Chondrocyte (in vitro differentiated cells): ENCODE results near the gene ECHDC3. TPM values are rescaled to one million over a fixed set of nuclear protein-coding genes. Genes with fewer than 3 reads are reported as not detected.

ENCODE experiments used
- DNase-seq: peaks from one replicate; pipeline ENCODE4 v3.0.0; 2021; ENCODE audit warnings: mixed read lengths, low spot score
- H3K27ac Mint-ChIP-seq: one replicate; pipeline ENCODE4 v1.8.0; 2021; ENCODE audit warnings: mild to moderate bottlenecking, moderate library complexity, mixed read lengths; ENCODE audit not compliant: unreplicated experiment
- H3K27me3 Mint-ChIP-seq: 2 replicates; pipeline ENCODE4 v1.8.0; 2021; ENCODE audit warnings: low read depth, mixed read lengths
- H3K36me3 Mint-ChIP-seq: 2 replicates; pipeline ENCODE4 v1.8.0; 2021; ENCODE audit warnings: low read depth, mixed read lengths
- H3K4me1 Mint-ChIP-seq: 2 replicates; pipeline ENCODE4 v1.8.0; 2021; ENCODE audit warnings: low read depth, mild to moderate bottlenecking, mixed read lengths
- H3K4me3 Mint-ChIP-seq: one replicate; pipeline ENCODE4 v1.8.0; 2021; ENCODE audit warnings: mild to moderate bottlenecking, moderate library complexity, mixed read lengths; ENCODE audit not compliant: unreplicated experiment
- H3K9me3 Mint-ChIP-seq: 2 replicates; pipeline ENCODE4 v1.8.0; 2021; ENCODE audit warnings: low read depth, mixed read lengths
- total RNA-seq: library from RNA; stranded (reverse); gene quantifications from 3 replicates; pipeline ENCODE4 v1.2.1, GENCODE V29; 2021
- TF ChIP-seq, protein P1 (sequence below): fragments of 200-600 bp; sonication (generic); IDR thresholded peaks from 2 replicates; pipeline ENCODE4 v1.5.0; 2021; ENCODE audit warnings: antibody characterized with exemption, mild to moderate bottlenecking, moderate library complexity

Gene ECHDC3
- total RNA-seq, 1 donor from 2014 or later: 5.7 TPM

DNA sequence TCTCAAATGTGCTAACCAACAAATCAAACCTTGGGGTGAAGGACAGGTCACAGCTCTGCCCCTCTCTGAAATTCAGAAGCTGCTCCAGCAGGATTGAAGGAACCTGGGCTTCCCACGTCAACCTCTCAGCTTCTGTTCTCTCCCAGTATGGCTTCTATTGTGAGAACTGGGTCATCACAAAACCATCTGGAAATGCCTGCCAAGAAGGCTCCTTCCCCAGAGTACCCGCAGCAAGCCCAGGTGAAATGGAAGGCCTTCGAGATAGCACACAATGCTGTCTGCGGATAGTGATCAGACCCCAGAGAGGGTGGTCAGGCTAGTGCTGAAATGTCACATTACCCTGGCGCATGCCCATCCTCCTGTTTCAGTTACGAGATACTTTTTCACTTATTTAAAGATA lies 64.5 kb downstream of the ECHDC3 start:
- Mint-ChIP-seq H3K27me3 (peaks cover 2% of the 10 kb centered on the region), H3K4me1 (peaks cover 13% of the 10 kb centered on the region), H3K4me3 (no peak overlapping the region), H3K9me3 (no peaks in the 10 kb centered on the region), H3K27ac (no peak overlapping the region), H3K36me3 (no peaks in the 10 kb centered on the region)
- no peak for DNase-seq
- TF ChIP-seq, protein P1, sequence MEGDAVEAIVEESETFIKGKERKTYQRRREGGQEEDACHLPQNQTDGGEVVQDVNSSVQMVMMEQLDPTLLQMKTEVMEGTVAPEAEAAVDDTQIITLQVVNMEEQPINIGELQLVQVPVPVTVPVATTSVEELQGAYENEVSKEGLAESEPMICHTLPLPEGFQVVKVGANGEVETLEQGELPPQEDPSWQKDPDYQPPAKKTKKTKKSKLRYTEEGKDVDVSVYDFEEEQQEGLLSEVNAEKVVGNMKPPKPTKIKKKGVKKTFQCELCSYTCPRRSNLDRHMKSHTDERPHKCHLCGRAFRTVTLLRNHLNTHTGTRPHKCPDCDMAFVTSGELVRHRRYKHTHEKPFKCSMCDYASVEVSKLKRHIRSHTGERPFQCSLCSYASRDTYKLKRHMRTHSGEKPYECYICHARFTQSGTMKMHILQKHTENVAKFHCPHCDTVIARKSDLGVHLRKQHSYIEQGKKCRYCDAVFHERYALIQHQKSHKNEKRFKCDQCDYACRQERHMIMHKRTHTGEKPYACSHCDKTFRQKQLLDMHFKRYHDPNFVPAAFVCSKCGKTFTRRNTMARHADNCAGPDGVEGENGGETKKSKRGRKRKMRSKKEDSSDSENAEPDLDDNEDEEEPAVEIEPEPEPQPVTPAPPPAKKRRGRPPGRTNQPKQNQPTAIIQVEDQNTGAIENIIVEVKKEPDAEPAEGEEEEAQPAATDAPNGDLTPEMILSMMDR: no peak

DNA sequence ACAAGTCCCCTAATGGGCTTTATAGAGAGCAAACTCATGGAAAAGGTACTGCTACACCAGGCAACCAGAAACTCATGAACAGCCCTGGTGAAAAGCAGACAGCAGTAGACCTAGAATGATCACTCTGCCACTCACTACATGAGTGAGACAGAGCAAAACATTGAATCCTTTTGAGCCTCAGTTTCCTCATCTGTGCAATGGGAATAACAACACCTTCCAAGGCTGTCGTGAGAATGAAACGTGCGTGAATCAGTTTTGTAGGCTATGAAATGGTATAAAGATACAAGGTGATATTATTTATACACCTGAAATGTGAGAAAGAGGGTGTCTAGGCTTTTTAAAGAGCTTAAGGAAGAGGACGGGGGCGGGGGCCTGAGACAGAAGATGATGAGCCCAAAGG lies 66.6 kb downstream of the ECHDC3 start:
- no peaks in the 10 kb centered on the region for H3K36me3 Mint-ChIP-seq

DNA sequence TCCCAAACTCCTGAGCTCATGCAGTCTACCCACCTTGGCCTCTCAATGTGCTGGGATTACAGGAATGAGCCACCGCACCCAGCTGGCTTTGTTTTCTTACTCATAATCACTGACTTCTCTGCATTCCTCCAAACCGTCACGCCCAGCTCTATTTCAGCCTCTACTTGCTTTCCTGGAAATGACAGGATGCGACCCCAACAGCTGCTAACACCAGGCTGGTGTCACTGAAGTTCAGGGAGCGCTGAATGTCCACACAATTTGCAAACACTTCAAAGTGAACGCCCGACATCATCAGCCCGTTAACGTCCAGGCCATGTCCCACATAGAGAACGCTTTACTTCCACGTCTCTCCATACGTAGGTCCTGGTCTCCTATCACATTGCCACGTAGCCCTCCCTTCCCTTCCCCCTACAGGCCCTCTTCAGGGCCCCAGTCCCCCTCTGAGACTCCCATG lies 68.2 kb downstream of the ECHDC3 start:
- H3K4me1 Mint-ChIP-seq: peaks cover 13% of the 10 kb centered on the region
- no peak for DNase-seq
- TF ChIP-seq, protein P1: no peak
- no peaks in the 10 kb centered on the region for H3K36me3 Mint-ChIP-seq
- H3K27me3 Mint-ChIP-seq: peaks cover 2% of the 10 kb centered on the region
- H3K4me3 Mint-ChIP-seq: peak overlapping the region; percentile 20
- H3K27ac Mint-ChIP-seq: peak overlapping the region; percentile 86
- no peaks in the 10 kb centered on the region for H3K9me3 Mint-ChIP-seq

More for the DNA sequence above, 66.6 kb downstream of the ECHDC3 start:
- peaks cover 13% of the 10 kb centered on the region for H3K4me1 Mint-ChIP-seq
- DNase-seq: no peak
- TF ChIP-seq, protein P1: no peak
- peaks cover 2% of the 10 kb centered on the region for H3K27me3 Mint-ChIP-seq
- no peaks in the 10 kb centered on the region for H3K9me3 Mint-ChIP-seq
- H3K27ac Mint-ChIP-seq: no peak overlapping the region
- H3K4me3 Mint-ChIP-seq: no peak overlapping the region

DNA sequence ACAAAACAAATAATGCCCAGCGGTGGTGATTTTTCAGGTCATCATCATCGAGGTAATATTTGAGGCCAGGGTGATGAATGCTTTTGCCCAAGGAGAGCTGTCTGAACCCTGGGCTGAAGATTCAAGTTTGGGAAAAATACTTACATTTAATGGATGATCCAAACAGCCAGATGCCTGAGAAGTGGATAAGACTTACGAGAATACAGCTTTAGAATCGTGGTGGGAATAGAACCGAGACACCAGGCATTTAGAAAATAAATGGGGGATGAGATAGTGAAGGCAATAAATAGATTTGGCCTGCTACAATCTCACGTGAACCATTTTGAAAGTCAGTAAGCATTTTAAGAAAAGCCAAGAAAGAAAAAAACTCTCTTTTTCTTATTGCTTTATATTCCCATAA lies 68.8 kb downstream of the ECHDC3 start:
- no peak for DNase-seq
- H3K4me1 Mint-ChIP-seq: peaks cover 13% of the 10 kb centered on the region
- no peaks in the 10 kb centered on the region for H3K9me3 Mint-ChIP-seq
- H3K36me3 Mint-ChIP-seq: no peaks in the 10 kb centered on the region
- peaks cover 2% of the 10 kb centered on the region for H3K27me3 Mint-ChIP-seq
- TF ChIP-seq, protein P1: no peak
- H3K4me3 Mint-ChIP-seq: no peak overlapping the region
- H3K27ac Mint-ChIP-seq: no peak overlapping the region

DNA sequence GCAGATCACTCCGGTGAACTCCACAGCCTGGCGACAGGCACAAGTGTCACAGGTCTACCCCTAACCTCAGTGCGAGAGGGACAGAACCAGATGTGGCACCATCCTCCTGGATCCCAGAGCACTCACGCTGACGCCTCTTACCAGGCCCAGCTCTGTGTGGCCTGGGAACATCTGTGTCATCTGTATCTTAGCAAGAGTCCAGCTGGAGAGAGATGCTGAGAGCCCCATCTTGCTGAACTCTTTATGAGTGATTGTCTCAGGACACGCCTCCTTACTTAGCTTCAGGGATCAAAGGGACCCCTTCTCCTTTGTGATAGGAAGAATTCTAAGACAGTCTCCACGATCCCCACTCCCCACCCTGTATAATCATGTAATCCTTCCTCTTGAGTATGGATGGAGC lies 71.0 kb downstream of the ECHDC3 start:
- no peaks in the 10 kb centered on the region for H3K36me3 Mint-ChIP-seq
- no peak overlapping the region for H3K4me3 Mint-ChIP-seq
- no peaks in the 10 kb centered on the region for H3K9me3 Mint-ChIP-seq
- H3K27ac Mint-ChIP-seq: no peak overlapping the region
- H3K27me3 Mint-ChIP-seq: no peaks in the 10 kb centered on the region
- H3K4me1 Mint-ChIP-seq: peaks cover 13% of the 10 kb centered on the region
- no peak for DNase-seq
- TF ChIP-seq, protein P1: no peak

Other genes starting within 250 kb of the ECHDC3 start
- 11.7 to 12.3 TPM (median 12.3 TPM) in 3 replicates for gene USP6NL, start 130.7 kb upstream of the ECHDC3 start, total RNA-seq
- gene PROSER2, start 81.0 kb downstream of the ECHDC3 start, total RNA-seq: 15.2 to 23.8 TPM (median 15.6 TPM) in 3 replicates